Lower leg skin (tissue), 3 donors: ENCODE data around the gene DCST1.

Experiments used
- CTCF ChIP-seq, 3 donors: fragments of 450-650 bp; IDR thresholded peaks; one replicate each; pipeline ENCODE4 v1.5.1; 2016; ENCODE audit warnings: antibody characterized with exemption in 3 of 3, mild to moderate bottlenecking in 3 of 3, moderate library complexity in 2 of 3
- POLR2A ChIP-seq, 2 donors: fragments of 450-650 bp; IDR thresholded peaks; one replicate each; pipeline ENCODE4 v1.6.1; 2016 to 2017; ENCODE audit warnings: antibody characterized with exemption in 2 of 2, mild to moderate bottlenecking in 1 of 2, moderate library complexity in 1 of 2

- no peak for TF ChIP-seq CTCF (IDR thresholded peaks at IDR 0.05)
- TF ChIP-seq POLR2A (IDR thresholded peaks at IDR 0.05), result no peak
Observed at GRCh38 chr1:154992721-154993571, 40.7 kb upstream of the DCST1 start.
